ENCODE measurements around the gene CDX1. TPM values are rescaled to one million over a fixed set of nuclear protein-coding genes. Genes with fewer than 3 reads are reported as not detected.

CDX1 gene
- total and polyA plus RNA-seq, 5 donors from 2014 or later: not detected

DNA sequence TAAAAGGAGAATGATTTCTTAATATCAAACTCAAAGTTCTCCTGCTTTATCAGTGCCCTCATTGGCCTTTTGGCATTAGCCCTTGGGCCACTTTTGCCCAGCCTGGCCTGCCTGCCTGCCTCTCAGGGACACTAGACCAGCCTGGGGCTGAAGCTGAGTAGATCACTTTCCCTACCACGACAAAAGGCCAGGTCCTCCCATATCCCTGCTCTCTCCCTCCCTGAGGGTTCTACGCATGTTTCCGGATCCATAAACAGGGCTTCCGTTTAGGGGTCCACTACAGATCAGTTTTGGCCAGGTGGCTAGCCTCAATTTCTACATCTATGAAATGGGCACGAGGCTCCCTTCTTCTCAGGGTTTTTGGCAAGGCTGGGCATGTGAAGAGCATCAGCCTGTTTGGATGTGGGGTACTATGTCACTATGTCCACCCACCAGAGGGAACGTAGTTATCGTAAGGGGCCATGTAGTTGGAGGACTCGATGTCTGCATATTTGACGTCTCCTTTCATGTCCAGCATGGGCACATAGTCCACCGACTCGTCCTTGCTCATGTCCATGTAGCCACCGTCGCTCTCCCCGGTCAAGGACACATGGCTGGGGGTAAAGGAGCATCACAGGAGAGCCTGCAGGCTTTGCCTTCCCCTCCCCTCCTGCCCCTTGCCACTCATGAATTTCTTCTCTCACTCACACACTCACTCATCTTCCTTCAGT lies 45.0 kb upstream of the CDX1 start:
- no peaks in the 10 kb centered on the region for H3K27me3 ChIP-seq (ENCODE audit: control insufficient read depth, insufficient read depth, low read length)
- no peak for DNase-seq
- H3K4me1 ChIP-seq (ENCODE audit: control insufficient read depth, insufficient read depth, low read length, poor library complexity, severe bottlenecking): no peaks in the 10 kb centered on the region
- peaks cover 0 to 2% (median 0%) of the 10 kb centered on the region in 4 donors for H3K4me1 Mint-ChIP-seq
- no peak overlapping the region for H3K27ac ChIP-seq (ENCODE audit: insufficient read depth, low read length, poor library complexity, severe bottlenecking)
- H3K9me3 ChIP-seq (ENCODE audit: control insufficient read depth in 2 of 2, low read length in 2 of 2): no peaks in the 10 kb centered on the region
- H3K4me3 ChIP-seq (ENCODE audit: low read depth, low read length): no peak overlapping the region
- H3K36me3 Mint-ChIP-seq: no peaks in the 10 kb centered on the region
- H3K4me3 Mint-ChIP-seq: no peak overlapping the region
- H3K36me3 ChIP-seq (ENCODE audit: control insufficient read depth, insufficient read depth, low read length): no peaks in the 10 kb centered on the region
- ATAC-seq (ENCODE audit: low read depth in 2 of 2): no peak
- H3K27ac Mint-ChIP-seq: no peak overlapping the region
- no peaks in the 10 kb centered on the region for H3K27me3 Mint-ChIP-seq
- H3K9me3 Mint-ChIP-seq: peaks cover 0 to 1% (median 0%) of the 10 kb centered on the region in 7 donors

DNA sequence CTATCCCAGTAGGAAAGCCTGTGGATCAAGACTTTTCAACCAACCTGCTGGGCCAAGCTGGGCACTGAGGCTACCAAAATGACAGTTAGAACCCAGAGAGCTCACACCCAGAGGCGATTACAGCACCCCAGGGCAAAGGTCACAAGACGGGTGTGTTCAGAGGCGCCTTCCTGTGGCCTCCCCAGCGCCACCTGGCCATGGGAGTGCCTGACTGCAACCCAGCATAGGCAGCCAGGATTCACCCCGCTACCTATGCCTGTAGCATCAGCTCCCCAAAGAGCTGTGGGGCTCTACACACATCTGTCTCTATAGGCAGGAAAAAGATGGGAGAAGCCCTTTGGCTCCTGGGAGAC lies 44.4 kb upstream of the CDX1 start:
- no peak for ATAC-seq (ENCODE audit: low read depth in 2 of 2)
- Mint-ChIP-seq H3K9me3 (peaks cover 0 to 1% (median 0%) of the 10 kb centered on the region in 7 donors), H3K27ac (no peak overlapping the region), H3K4me1 (peaks cover 0 to 2% (median 0%) of the 10 kb centered on the region in 4 donors), H3K4me3 (no peak overlapping the region), H3K27me3 (no peaks in the 10 kb centered on the region), H3K36me3 (no peaks in the 10 kb centered on the region)
- H3K27me3 ChIP-seq (ENCODE audit: control insufficient read depth, insufficient read depth, low read length): no peaks in the 10 kb centered on the region
- H3K36me3 ChIP-seq (ENCODE audit: control insufficient read depth, insufficient read depth, low read length): no peaks in the 10 kb centered on the region
- H3K4me1 ChIP-seq (ENCODE audit: control insufficient read depth, insufficient read depth, low read length, poor library complexity, severe bottlenecking): no peaks in the 10 kb centered on the region
- H3K27ac ChIP-seq (ENCODE audit: insufficient read depth, low read length, poor library complexity, severe bottlenecking): no peak overlapping the region
- H3K9me3 ChIP-seq (ENCODE audit: control insufficient read depth in 2 of 2, low read length in 2 of 2): no peaks in the 10 kb centered on the region
- peak in 1 of 3 donors; percentile 56 for DNase-seq
- H3K4me3 ChIP-seq (ENCODE audit: low read depth, low read length): no peak overlapping the region

DNA sequence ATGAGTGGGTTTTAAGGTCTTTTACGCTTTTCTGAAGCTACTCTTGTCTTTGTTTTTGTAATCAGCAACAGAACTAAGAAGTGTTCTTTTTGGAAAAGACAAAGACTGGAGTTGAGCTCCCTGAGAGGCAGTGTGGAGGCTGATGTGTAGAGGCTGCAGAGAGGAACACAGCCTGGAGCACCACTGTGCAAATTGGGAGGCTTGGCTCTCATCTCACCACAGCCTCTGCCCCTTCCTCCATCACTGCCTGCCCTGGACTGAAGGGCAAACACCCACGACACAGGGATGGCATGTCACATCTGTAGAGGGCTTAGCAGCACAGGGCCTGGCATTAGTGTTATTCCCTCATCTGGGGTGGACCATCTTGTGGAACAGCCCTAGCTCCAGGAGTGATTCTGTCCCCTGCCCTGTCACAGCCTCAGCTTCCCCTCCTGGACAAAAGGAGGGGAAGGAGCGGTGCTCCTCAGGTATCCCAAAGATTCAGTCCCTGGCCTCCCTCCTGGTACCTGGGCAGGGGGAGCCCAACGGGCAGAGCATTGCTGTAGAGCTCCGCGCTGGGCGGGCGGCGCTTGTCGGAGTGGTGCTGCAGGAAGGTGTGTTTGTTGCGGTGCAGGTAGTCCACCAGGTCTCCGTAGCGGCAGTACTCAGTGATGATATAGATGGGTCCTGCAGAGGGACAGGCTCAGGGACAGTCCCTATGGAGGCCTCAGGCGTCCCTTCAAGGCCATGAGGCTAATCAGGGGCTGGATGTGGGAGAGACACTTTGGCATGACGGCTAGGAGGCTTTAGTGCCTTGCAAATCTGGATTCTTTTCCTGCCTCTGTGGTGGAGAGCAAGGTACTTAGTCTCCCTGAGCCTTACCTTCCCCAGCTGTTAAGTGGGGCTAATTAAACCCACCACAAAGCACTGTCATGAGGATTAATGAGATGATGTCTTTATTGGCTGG lies 43.8 kb upstream of the CDX1 start:
- H3K27ac ChIP-seq (ENCODE audit: insufficient read depth, low read length, poor library complexity, severe bottlenecking): no peak overlapping the region
- no peak overlapping the region for H3K4me3 Mint-ChIP-seq
- H3K36me3 Mint-ChIP-seq: no peaks in the 10 kb centered on the region
- H3K4me1 Mint-ChIP-seq: peaks cover 0 to 2% (median 0%) of the 10 kb centered on the region in 4 donors
- H3K4me1 ChIP-seq (ENCODE audit: control insufficient read depth, insufficient read depth, low read length, poor library complexity, severe bottlenecking): no peaks in the 10 kb centered on the region
- H3K4me3 ChIP-seq (ENCODE audit: low read depth, low read length): no peak overlapping the region
- no peaks in the 10 kb centered on the region for H3K36me3 ChIP-seq (ENCODE audit: control insufficient read depth, insufficient read depth, low read length)
- H3K27ac Mint-ChIP-seq: no peak overlapping the region
- DNase-seq (no peak), ATAC-seq (ENCODE audit: low read depth in 2 of 2) (no peak)
- no peaks in the 10 kb centered on the region for H3K27me3 Mint-ChIP-seq
- no peaks in the 10 kb centered on the region for H3K9me3 ChIP-seq (ENCODE audit: control insufficient read depth in 2 of 2, low read length in 2 of 2)
- H3K9me3 Mint-ChIP-seq: peaks cover 0 to 1% (median 0%) of the 10 kb centered on the region in 7 donors
- no peaks in the 10 kb centered on the region for H3K27me3 ChIP-seq (ENCODE audit: control insufficient read depth, insufficient read depth, low read length)

DNA sequence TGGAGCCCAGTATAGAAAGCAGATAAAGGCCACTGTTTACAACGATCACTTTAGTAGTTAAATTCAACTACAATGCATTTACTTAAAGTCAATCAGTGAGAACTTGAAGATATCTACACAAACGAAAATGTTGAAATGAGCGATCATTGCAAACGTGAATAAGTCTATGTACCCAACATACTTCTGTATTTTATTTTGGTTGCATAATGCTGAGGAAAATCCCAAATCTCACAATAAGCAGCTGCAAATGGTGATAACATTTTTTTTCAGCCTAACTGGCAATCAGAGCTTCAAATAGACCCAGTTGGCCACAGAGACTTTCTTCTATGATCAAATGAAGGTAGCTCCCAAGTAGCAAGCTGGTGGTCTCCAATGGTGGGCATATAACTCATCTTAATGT lies 43.0 kb upstream of the CDX1 start:
- Histone ChIP-seq H3K4me1 (ENCODE audit: control insufficient read depth, insufficient read depth, low read length, poor library complexity, severe bottlenecking) (no peaks in the 10 kb centered on the region), H3K4me3 (ENCODE audit: low read depth, low read length) (no peak overlapping the region), H3K27ac (ENCODE audit: insufficient read depth, low read length, poor library complexity, severe bottlenecking) (no peak overlapping the region), H3K27me3 (ENCODE audit: control insufficient read depth, insufficient read depth, low read length) (no peaks in the 10 kb centered on the region), H3K36me3 (ENCODE audit: control insufficient read depth, insufficient read depth, low read length) (no peaks in the 10 kb centered on the region), H3K9me3 (ENCODE audit: control insufficient read depth in 2 of 2, low read length in 2 of 2) (no peaks in the 10 kb centered on the region)
- Mint-ChIP-seq H3K27ac (no peak overlapping the region), H3K4me3 (no peak overlapping the region), H3K4me1 (peaks cover 0 to 2% (median 0%) of the 10 kb centered on the region in 4 donors), H3K27me3 (no peaks in the 10 kb centered on the region), H3K36me3 (no peaks in the 10 kb centered on the region), H3K9me3 (peaks cover 0 to 1% (median 0%) of the 10 kb centered on the region in 7 donors)
- ATAC-seq (ENCODE audit: low read depth in 2 of 2): no peak
- DNase-seq: no peak

DNA sequence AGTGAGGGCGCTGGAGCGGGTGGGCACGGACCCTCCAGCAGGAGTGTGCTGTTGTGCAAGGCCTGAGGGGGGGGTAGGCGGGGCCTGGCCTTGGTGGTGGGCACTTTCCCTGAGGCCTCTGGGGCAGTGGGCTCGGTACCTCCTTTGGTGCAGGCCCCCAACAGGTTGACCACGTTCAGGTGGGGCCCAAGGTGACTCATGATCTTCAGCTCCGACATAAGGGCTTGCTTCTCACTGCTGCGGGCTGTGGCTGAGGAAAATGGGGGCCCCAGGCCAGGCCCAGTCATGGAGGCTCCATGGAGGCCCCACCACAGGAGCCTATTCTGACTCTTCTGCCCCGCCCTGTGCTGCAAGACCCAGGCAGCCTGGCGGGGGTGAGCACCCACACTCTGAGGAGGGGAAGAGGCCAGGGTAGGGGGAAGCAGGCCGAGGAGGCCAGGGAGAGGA lies 42.4 kb upstream of the CDX1 start:
- H3K4me1 ChIP-seq (ENCODE audit: control insufficient read depth, insufficient read depth, low read length, poor library complexity, severe bottlenecking): no peaks in the 10 kb centered on the region
- Mint-ChIP-seq H3K27ac (no peak overlapping the region), H3K4me1 (peaks cover 0 to 2% (median 0%) of the 10 kb centered on the region in 4 donors), H3K27me3 (no peaks in the 10 kb centered on the region), H3K9me3 (peaks cover 0 to 1% (median 0%) of the 10 kb centered on the region in 7 donors), H3K4me3 (no peak overlapping the region), H3K36me3 (no peaks in the 10 kb centered on the region)
- no peaks in the 10 kb centered on the region for H3K27me3 ChIP-seq (ENCODE audit: control insufficient read depth, insufficient read depth, low read length)
- ATAC-seq (ENCODE audit: low read depth in 2 of 2): no peak
- H3K9me3 ChIP-seq (ENCODE audit: control insufficient read depth in 2 of 2, low read length in 2 of 2): no peaks in the 10 kb centered on the region
- no peak overlapping the region for H3K27ac ChIP-seq (ENCODE audit: insufficient read depth, low read length, poor library complexity, severe bottlenecking)
- H3K36me3 ChIP-seq (ENCODE audit: control insufficient read depth, insufficient read depth, low read length): no peaks in the 10 kb centered on the region
- no peak overlapping the region for H3K4me3 ChIP-seq (ENCODE audit: low read depth, low read length)
- no peak for DNase-seq

DNA sequence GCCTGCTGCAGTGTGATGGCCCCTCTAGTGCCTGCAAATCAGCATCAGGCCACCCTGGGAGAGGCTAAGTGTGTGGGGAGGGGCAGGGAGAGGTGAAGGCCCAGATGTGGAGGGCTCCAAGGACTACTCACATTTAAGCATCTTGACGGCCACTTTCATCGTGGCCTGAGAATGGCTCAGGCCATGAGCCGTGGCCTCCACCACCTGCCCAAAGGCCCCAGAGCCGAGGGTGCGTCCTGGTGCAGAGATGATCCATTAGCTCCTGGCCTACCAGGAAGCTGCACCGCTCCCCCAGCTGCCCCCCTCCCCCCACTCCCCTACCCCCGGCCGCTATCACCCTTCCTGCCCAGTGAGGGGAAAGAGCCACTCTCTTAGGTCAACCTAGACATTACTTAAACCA lies 42.0 kb upstream of the CDX1 start:
- H3K9me3 Mint-ChIP-seq: peaks cover 0 to 1% (median 0%) of the 10 kb centered on the region in 7 donors
- no peak overlapping the region for H3K4me3 Mint-ChIP-seq
- H3K36me3 Mint-ChIP-seq: no peaks in the 10 kb centered on the region
- H3K9me3 ChIP-seq (ENCODE audit: control insufficient read depth in 2 of 2, low read length in 2 of 2): no peaks in the 10 kb centered on the region
- no peak overlapping the region for H3K27ac ChIP-seq (ENCODE audit: insufficient read depth, low read length, poor library complexity, severe bottlenecking)
- no peak overlapping the region for H3K27ac Mint-ChIP-seq
- no peaks in the 10 kb centered on the region for H3K27me3 Mint-ChIP-seq
- no peak overlapping the region for H3K4me3 ChIP-seq (ENCODE audit: low read depth, low read length)
- DNase-seq (no peak), ATAC-seq (ENCODE audit: low read depth in 2 of 2) (no peak)
- no peaks in the 10 kb centered on the region for H3K4me1 ChIP-seq (ENCODE audit: control insufficient read depth, insufficient read depth, low read length, poor library complexity, severe bottlenecking)
- peaks cover 0 to 2% (median 0%) of the 10 kb centered on the region in 4 donors for H3K4me1 Mint-ChIP-seq
- no peaks in the 10 kb centered on the region for H3K36me3 ChIP-seq (ENCODE audit: control insufficient read depth, insufficient read depth, low read length)
- H3K27me3 ChIP-seq (ENCODE audit: control insufficient read depth, insufficient read depth, low read length): no peaks in the 10 kb centered on the region

DNA sequence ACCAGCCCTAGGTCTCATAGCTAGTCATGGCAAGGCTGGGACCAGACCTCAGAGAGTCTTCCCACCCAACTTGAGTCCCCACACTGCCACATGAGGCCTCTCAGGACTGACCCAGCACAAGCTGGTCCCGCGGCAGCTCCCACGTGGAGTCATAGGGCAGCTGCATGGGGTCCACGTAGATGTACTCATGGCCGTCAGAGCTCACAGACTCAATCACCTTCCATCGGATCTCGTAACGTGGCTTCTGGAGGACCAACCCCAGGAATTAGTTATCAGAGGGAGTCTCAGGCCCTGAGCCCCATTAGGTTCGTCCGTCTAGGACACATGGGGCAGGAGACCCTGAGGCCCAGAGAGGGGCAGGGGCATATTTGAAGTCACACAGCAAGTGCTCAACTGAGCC lies 41.2 kb upstream of the CDX1 start:
- no peak overlapping the region for H3K4me3 ChIP-seq (ENCODE audit: low read depth, low read length)
- H3K4me3 Mint-ChIP-seq: no peak overlapping the region
- peaks cover 0 to 1% (median 0%) of the 10 kb centered on the region in 7 donors for H3K9me3 Mint-ChIP-seq
- H3K27me3 Mint-ChIP-seq: no peaks in the 10 kb centered on the region
- peaks cover 0 to 2% (median 0%) of the 10 kb centered on the region in 4 donors for H3K4me1 Mint-ChIP-seq
- no peaks in the 10 kb centered on the region for H3K27me3 ChIP-seq (ENCODE audit: control insufficient read depth, insufficient read depth, low read length)
- H3K27ac ChIP-seq (ENCODE audit: insufficient read depth, low read length, poor library complexity, severe bottlenecking): no peak overlapping the region
- no peaks in the 10 kb centered on the region for H3K36me3 Mint-ChIP-seq
- H3K4me1 ChIP-seq (ENCODE audit: control insufficient read depth, insufficient read depth, low read length, poor library complexity, severe bottlenecking): no peaks in the 10 kb centered on the region
- H3K27ac Mint-ChIP-seq: no peak overlapping the region
- DNase-seq (no peak), ATAC-seq (ENCODE audit: low read depth in 2 of 2) (no peak)
- H3K36me3 ChIP-seq (ENCODE audit: control insufficient read depth, insufficient read depth, low read length): no peaks in the 10 kb centered on the region
- H3K9me3 ChIP-seq (ENCODE audit: control insufficient read depth in 2 of 2, low read length in 2 of 2): no peaks in the 10 kb centered on the region

Measured in CD4-positive, CD25-positive, alpha-beta regulatory T cell (primary cell).